Inflammatory macrophage treated with lipopolysaccharide for 1 hour (primary cell): ENCODE measurements around the gene ZNF451.
"Not testable (repeated sequence)": the region's sequence is repeated elsewhere in the genome, so short reads cannot be mapped to it uniquely, and the experiment has no call there.

Experiments
- DNase-seq, 2 donors: peaks; one replicate each; pipeline ENCODE4 v3.0.0-alpha.2; 2020 to 2022

ZNF451 gene

GRCh38 chr6:57089687-57090457, at the start of gene ZNF451:
Gene ZNF451, plus strand, starts transcription at chr6:57090188. Its CDS starts 66 bp downstream, at chr6:57090254.
- peak; percentile 95 to 97 for DNase-seq

GRCh38 chr6:57044061-57044460, 45.9 kb upstream of the ZNF451 start:
- DNase-seq, result not testable (repeated sequence)

GRCh38 chr6:57044568-57044967, 45.4 kb upstream of the ZNF451 start:
- no peak for DNase-seq

GRCh38 chr6:57046332-57047256, 43.4 kb upstream of the ZNF451 start, which contains the start of gene KIAA1586:
Gene KIAA1586, plus strand, starts transcription at chr6:57046693. Its CDS starts 63 bp downstream, at chr6:57046756.
- peak; percentile 75 to 82 for DNase-seq

GRCh38 chr6:57047257-57047585, 42.8 kb upstream of the ZNF451 start:
- DNase-seq, result not testable (repeated sequence)

GRCh38 chr6:57047859-57048258, 42.1 kb upstream of the ZNF451 start:
- not testable (repeated sequence) for DNase-seq

- no peak for DNase-seq
Observed at GRCh38 chr6:57048577-57048976, 41.4 kb upstream of the ZNF451 start.

GRCh38 chr6:57063847-57064246, 26.1 kb upstream of the ZNF451 start:
- no peak for DNase-seq

GRCh38 chr6:57064809-57065208, 25.2 kb upstream of the ZNF451 start:
- DNase-seq, result no peak

GRCh38 chr6:57068061-57068460, 21.9 kb upstream of the ZNF451 start:
- no peak for DNase-seq

- DNase-seq, result no peak
Observed at GRCh38 chr6:57069228-57069627, 20.8 kb upstream of the ZNF451 start.

GRCh38 chr6:57069920-57070331, 20.1 kb upstream of the ZNF451 start:
- no peak for DNase-seq

- no peak for DNase-seq
Observed at GRCh38 chr6:57072108-57072507, 17.9 kb upstream of the ZNF451 start.

GRCh38 chr6:57074383-57074782, 15.6 kb upstream of the ZNF451 start:
- no peak for DNase-seq

GRCh38 chr6:57075092-57075491, 14.9 kb upstream of the ZNF451 start:
- DNase-seq, result no peak

GRCh38 chr6:57078531-57079207, 11.3 kb upstream of the ZNF451 start:
- peak; percentile 24 to 38 for DNase-seq

GRCh38 chr6:57085471-57085870, 4.5 kb upstream of the ZNF451 start:
- peak in 1 of 2 donors; percentile 11 for DNase-seq

- no peak for DNase-seq
Observed at GRCh38 chr6:57086843-57087242, 3.1 kb upstream of the ZNF451 start.

- DNase-seq, result peak in 1 of 2 donors; percentile 6
Observed at GRCh38 chr6:57087916-57088315, 2.1 kb upstream of the ZNF451 start.

GRCh38 chr6:57089265-57089664, 723 bp upstream of the ZNF451 start:
- DNase-seq, result no peak

GRCh38 chr6:57090458-57091067, 575 bp downstream of the ZNF451 start:
- not testable (repeated sequence) for DNase-seq

- not testable (repeated sequence) for DNase-seq
Observed at GRCh38 chr6:57091375-57091774, 1.4 kb downstream of the ZNF451 start.

GRCh38 chr6:57094689-57095088, 4.7 kb downstream of the ZNF451 start:
- DNase-seq, result no peak
